Caki2 (cell line): ENCODE results near the gene SNX13. TPM values are rescaled to one million over a fixed set of nuclear protein-coding genes. Genes with fewer than 3 reads are reported as not detected.
A peak's percentile ranks its signal among the peaks of the same experiment; 100 is the strongest.
"Not testable (repeated sequence)": the region's sequence is repeated elsewhere in the genome, so short reads cannot be mapped to it uniquely, and the experiment has no call there.

ENCODE experiments used
- DNase-seq: peaks from one replicate; pipeline ENCODE4 v3.0.0-alpha.2; 2015; ENCODE audit warnings: low read depth
- in situ Hi-C: cut with HindIII; loops from 2 replicates; pipeline ENCODE4 v1.10.0; 2016; ENCODE audit warnings: low sequenced_read_pairs, low pct_unique_long_range_greater_than_20kb, mixed read lengths
- total RNA-seq: library from RNA; depleted of rRNA; stranded (reverse); fragments of >200 nt; shearing (Covaris generic); gene quantifications from 2 replicates; pipeline ENCODE4 v1.2.3, GENCODE V29; 2014; ENCODE audit warnings: low replicate concordance

The SNX13 gene
- total RNA-seq, 1 experiment from 2014 or later, result 9.8 TPM

- DNase-seq, result no peak
- in situ Hi-C loops, result no loop called here
Observed at GRCh38 chr7:17832242-17832641, 108.1 kb downstream of the SNX13 start.

DNA sequence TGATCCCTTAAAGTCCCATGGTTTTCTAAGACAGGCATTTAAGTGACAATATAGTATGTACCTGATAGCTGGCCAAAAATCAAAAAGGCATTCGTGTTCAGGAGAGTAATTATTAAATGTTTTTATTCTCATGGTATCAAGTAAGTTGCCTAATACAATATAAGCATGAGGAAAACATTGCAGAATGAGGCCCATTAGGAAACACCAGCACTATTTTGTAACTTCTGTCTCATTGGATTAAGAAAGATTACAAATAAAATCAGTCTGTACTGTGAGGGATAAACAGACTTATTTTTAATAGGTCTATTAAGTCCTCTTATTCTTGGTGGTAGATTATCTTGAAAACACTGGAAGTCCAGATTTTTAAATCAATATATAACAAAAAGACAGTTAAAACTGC is 110.1 kb downstream of the SNX13 start:
- no peak for DNase-seq
- in situ Hi-C loops, result no loop called here

- DNase-seq, result no peak
- in situ Hi-C loops, result no loop called here
Observed at GRCh38 chr7:17829001-17829400, 111.3 kb downstream of the SNX13 start.

GRCh38 chr7:17822547-17823173 is 117.6 kb downstream of the SNX13 start:
- in situ Hi-C loops, result no loop called here
- DNase-seq, result no peak

- no peak for DNase-seq
- in situ Hi-C loops, result no loop called here
Observed at GRCh38 chr7:17816903-17817302, 123.4 kb downstream of the SNX13 start.

DNA sequence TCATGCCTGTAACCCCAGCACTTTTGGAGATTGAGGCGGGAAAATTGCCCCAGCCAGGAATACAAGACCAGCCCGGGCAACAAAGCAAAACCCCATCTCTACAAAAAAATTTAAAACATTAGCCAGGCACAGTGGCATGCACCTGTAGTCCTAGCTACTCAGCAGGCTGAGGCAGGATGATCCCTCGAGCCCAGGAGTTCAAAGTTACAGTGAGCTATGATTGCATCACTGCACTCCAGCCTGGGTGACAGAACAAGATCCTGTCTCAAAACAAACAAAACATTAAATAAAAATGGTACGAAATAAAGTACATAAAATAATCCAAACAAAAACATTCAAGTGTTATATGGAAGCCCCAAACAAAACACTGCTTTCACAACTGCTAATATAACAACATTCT is 125.0 kb downstream of the SNX13 start:
- in situ Hi-C loops, result no loop called here
- DNase-seq, result no peak

- in situ Hi-C loops, result no loop called here
- DNase-seq, result no peak
Observed at GRCh38 chr7:17814058-17814457, 126.2 kb downstream of the SNX13 start.

DNA sequence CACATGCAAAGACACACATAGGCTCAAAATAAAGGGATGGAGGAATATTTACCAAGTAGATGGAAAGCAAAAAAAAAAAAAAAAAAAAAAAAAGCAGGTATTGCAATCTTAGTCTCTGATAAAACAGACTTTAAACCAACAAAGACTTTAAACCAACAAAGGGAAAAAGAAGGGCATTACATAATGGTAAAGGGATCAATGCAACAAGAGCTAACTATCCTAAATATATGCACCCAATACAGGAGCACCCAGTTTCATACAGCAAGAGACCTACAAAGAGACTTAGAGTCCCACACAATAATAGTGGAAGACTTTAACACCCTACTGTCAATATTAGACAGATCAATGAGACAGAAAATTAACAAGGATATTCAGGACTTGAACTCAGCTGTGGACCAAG is 131.1 kb downstream of the SNX13 start:
- in situ Hi-C loops, DNase-seq: not testable (repeated sequence)

DNA sequence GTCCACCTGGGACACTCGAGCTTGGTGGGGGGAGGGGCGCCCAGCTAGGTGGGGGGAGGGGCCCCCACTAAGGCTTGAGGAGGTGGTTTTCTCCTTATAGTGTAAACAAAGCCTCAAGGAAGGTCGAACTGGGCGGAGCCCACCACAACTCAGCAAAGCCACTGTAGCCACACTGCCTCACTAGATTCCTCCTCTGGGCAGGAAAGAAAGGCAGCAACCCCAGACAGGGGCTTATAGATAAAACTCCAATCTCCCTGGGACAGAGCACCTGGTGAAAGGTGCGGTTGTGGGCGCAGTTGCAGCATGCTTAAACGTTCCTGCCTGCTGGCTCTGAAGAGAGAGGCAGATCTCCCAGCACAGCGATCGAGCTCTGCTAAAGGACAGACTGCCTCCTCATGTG is 133.1 kb downstream of the SNX13 start:
- no peak for DNase-seq
- in situ Hi-C loops, result no loop called here

DNA sequence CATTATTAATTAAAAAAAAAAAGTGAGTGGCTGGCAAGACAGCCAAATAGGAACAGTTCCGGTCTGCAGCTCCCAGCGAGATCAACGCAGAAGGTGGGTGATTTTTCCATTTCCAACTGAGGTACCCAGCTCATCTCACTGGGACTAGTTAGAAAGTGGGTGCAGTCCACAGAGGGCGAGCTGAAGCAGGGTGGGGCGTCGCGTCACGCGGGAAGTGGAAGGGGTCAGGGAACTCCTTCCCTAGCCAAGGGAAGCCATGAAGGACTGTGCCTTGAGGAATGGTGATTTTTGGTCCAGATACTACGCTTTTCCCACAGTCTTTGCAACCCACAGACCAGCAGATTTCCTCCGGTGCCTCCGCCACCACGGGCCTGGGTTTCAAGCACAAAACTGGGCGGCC is 133.7 kb downstream of the SNX13 start:
- DNase-seq, result no peak
- in situ Hi-C loops, result no loop called here

GRCh38 chr7:17802056-17802455 is 138.2 kb downstream of the SNX13 start:
- in situ Hi-C loops, result no loop called here
- DNase-seq, result no peak

DNA sequence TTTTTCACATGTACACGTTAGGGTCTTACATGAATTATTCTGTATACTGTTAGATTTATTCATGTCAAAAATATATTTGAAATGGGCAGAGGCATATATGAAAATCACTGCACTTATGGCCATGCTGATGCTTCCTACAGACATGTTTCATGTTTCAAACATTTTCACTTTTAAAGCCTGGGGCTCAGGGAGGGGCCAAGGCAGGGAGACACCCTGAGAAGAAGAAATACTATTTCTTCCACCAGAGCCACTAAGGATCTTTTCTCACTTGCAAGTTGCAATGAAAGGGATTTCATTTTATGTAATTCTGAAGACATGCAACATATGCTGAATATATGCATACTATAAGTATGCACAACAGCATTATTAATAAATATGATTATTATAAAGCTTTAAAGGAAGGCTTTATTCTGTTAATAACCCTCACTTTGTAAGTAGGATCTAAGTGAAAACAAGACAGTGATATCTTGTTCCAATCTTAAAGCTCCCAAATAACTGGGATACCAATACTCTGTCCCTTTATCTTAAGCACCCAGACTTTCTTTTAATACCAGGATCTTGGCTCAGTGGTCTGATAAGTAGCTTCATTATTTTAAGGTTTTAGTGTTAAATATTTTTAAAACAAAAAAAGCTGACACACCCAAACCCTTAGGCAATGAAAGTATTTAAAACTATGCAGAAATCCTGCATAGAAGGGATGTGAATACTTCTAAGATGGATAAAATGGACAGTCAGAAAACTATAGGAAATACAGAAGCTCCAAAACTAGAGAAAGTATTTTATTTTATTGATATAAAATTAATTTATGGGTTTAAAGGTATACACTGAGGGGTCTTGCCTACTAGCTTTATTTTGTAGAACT is 148.0 kb downstream of the SNX13 start:
- no peak for DNase-seq
- in situ Hi-C loops, result no loop called here

- no peak for DNase-seq
- in situ Hi-C loops, result no loop called here
Observed at GRCh38 chr7:17787257-17787656, 153.0 kb downstream of the SNX13 start.

GRCh38 chr7:17786314-17786852 is 153.9 kb downstream of the SNX13 start:
- in situ Hi-C loops, result no loop called here
- DNase-seq, result no peak

- no peak for DNase-seq
- in situ Hi-C loops, result no loop called here
Observed at GRCh38 chr7:17782216-17782549, 158.1 kb downstream of the SNX13 start.

DNA sequence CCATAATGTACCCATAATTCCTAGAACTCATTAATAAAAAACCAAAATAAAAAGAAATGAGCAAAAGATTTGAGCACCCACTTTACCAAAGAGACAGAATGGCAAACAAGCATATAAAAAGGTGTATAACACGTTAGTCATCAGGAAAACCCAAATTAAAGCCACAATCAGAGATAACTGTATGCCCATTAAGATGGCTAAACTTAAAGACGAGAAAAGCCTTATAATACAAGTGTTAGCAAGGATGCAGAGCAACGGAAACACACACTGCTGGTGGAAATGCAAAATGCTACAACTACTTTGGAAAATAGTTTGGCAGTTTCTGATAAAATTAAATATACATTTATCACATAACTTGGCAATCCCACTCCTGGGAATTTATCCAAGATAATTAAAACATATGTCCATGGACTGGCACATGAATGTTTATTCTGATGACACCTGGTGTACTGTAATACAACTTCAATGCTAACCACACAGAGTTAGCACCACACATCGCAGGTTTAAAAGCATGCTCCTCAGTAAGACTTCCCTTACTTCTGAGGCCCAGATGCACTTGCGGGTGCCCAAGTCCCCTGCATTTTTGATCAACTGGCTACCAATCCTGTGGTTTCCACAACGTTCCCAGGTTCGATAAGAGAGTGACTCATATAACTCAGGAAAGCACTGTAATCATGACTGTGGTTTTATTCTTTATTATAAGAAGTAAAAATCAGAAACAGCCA is 158.6 kb downstream of the SNX13 start:
- in situ Hi-C loops, result no loop called here
- peak; percentile 45 for DNase-seq

DNA sequence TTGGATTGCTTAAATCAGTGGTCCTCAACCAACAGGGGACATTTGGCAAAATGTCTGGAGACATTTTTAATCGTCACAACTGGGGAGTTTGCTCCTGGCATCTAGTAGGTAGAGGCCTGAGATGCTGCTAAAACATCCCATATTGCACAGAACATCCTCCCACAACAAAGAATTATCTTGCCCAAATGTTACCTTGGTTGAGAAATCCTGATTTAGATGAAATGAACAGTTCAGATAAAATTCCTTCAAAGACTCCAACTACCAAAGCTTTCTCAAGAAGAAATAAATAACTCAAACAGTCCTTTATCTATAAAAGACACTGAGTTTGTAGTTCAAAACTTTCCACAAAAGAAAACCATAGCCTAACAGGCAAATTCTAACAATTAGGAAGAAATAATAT is 160.9 kb downstream of the SNX13 start:
- in situ Hi-C loops, result no loop called here
- no peak for DNase-seq

- in situ Hi-C loops, result no loop called here
Observed at GRCh38 chr7:17774716-17775288, 165.5 kb downstream of the SNX13 start.

DNA sequence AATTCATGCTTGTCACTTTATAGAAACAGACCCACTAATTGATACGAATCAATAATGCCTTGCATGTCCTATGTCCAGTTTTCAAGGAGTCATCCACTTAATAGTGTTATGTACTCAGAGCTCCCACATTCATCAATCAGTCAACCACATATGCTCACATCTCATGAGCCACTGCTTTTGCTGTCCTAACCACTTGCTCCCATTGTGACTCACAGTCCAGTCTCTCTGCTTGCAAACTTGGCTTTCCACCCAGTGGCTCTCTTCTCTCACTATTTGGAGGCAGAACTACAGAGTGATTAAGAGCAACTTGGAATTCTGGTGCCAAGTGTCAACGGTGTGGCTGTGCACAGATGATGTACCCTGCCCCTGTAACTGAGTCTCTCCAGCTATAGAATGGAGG is 166.0 kb downstream of the SNX13 start:
- in situ Hi-C loops, result no loop called here
- DNase-seq, result peak; percentile 62

More at GRCh38 chr7:17774716-17775288, 165.5 kb downstream of the SNX13 start:
- no peak for DNase-seq
